Epithelial cell of proximal tubule (primary cell): ENCODE data around the gene OTUB2. TPM values are rescaled to one million over a fixed set of nuclear protein-coding genes. Genes with fewer than 3 reads are reported as not detected.

Source experiments
- DNase-seq: peaks from one replicate; pipeline ENCODE4 v3.0.0-alpha.2; 2011; ENCODE audit warnings: low read depth
- H3K4me3 ChIP-seq: 2 replicates; pipeline ENCODE4 v1.5.1; 2011; ENCODE audit warnings: low read depth, mild to moderate bottlenecking, low read length
- total RNA-seq: library from RNA; depleted of rRNA; stranded (reverse); fragments of >200 nt; gene quantifications from 2 replicates; pipeline ENCODE4 v1.2.3, GENCODE V29; 2015
- TF ChIP-seq, protein P1 (sequence below): conservative IDR thresholded peaks from 2 replicates; pipeline ENCODE4 v1.5.1; 2012; ENCODE audit warnings: low read depth, mild to moderate bottlenecking, low read length

OTUB2 gene
- total RNA-seq, 1 donor from 2014 or later = 5.6 TPM

DNA sequence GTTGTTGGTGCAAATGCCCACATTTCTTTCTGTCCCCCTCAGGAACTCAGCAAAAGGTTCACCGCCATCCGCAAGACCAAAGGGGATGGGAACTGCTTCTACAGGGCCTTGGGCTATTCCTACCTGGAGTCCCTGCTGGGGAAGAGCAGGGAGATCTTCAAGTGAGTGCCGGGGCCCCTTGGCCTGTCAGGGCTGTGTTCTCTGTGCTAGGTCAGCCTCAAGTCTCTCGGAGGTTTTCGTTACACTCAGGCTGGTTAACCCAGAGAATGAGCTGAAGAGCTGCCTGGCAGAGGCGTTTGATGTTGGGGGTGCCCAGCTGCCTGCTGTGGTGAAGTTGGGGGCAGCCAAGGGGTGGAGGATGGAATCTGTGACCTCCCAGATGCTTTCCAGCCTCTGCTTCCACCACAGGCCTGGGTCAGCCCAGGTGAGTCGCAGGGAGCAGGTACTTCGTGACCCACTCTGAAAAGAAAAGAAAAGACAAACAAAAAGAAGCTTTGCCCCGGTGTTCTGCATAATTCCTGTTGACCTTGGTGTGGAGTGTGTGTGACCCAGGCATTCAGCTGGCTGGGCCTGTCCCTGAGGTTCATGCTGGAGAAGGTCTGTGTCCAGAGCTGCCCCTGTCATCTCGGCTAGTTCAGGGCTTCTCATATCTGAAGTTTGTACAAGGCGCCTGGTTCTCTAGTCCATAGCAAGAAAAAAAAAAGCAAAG is 12.9 kb downstream of the OTUB2 start:
- no peak for DNase-seq
- no peak overlapping the region for H3K4me3 ChIP-seq
- TF ChIP-seq, protein P1, sequence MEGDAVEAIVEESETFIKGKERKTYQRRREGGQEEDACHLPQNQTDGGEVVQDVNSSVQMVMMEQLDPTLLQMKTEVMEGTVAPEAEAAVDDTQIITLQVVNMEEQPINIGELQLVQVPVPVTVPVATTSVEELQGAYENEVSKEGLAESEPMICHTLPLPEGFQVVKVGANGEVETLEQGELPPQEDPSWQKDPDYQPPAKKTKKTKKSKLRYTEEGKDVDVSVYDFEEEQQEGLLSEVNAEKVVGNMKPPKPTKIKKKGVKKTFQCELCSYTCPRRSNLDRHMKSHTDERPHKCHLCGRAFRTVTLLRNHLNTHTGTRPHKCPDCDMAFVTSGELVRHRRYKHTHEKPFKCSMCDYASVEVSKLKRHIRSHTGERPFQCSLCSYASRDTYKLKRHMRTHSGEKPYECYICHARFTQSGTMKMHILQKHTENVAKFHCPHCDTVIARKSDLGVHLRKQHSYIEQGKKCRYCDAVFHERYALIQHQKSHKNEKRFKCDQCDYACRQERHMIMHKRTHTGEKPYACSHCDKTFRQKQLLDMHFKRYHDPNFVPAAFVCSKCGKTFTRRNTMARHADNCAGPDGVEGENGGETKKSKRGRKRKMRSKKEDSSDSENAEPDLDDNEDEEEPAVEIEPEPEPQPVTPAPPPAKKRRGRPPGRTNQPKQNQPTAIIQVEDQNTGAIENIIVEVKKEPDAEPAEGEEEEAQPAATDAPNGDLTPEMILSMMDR = no peak

DNA sequence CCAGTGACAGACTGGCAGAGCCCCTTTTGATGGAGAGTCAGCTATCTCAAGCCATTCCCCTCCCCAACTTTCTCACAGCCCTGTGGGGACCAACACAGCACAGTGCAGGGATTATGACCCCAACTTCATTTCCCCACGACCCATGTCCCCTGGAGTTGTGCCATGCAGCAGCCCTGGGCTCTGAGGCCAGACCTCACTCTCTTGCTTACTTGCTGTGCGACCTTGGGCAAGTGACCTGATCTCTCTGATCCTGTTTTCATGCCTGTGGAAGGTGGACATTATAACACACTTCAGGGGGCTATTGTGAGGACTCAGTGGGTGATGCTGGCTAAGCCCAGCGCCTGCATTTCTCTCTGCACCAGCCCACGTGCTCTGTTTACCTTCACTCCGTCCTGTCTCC is 14.1 kb downstream of the OTUB2 start:
- no peak overlapping the region for H3K4me3 ChIP-seq
- no peak for DNase-seq
- TF ChIP-seq, protein P1 = no peak

GRCh38 chr14:94040796-94041195 is 14.7 kb downstream of the OTUB2 start:
- no peak overlapping the region for H3K4me3 ChIP-seq
- TF ChIP-seq, protein P1 = no peak

DNA sequence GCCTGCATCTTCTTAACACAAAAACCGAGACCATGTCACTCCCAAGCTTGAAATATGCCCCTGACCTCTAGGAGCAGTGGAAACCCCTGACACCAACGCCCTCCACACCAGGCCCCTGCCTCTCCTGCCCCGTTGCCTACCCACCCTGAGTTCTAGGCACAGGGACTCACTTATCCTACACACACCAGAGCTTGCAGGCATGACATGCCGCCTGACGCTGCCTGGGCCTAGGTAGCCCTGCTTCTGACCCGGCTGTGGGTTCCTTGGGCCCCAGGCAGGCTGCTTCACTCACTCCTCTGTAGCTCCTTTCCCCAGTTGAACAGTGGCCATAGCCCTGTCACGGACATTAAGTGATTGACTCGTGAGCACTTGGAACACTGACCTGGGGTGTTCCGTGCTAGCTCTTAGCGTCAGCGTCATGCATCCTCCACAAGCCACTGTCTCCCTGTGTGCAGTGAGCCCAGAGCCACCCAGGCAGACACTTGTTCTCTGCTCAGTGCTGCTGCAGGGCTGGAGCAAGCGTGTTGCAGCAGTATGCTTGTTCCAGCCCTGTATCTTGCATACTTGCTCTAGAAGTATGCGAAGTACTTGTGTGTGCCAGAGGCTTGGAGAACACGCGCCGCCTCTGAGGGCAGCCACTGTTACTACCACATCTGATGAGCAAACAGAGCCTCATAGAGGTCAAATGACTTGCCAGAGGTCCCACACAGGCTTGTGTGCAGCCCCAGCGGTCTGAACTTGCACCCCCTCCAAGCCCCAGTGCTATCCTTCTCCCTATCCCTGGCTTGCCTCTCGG is 15.6 kb downstream of the OTUB2 start:
- no peak for DNase-seq
- TF ChIP-seq, protein P1 = no peak

More at GRCh38 chr14:94040796-94041195, 14.7 kb downstream of the OTUB2 start:
- DNase-seq = no peak

DNA sequence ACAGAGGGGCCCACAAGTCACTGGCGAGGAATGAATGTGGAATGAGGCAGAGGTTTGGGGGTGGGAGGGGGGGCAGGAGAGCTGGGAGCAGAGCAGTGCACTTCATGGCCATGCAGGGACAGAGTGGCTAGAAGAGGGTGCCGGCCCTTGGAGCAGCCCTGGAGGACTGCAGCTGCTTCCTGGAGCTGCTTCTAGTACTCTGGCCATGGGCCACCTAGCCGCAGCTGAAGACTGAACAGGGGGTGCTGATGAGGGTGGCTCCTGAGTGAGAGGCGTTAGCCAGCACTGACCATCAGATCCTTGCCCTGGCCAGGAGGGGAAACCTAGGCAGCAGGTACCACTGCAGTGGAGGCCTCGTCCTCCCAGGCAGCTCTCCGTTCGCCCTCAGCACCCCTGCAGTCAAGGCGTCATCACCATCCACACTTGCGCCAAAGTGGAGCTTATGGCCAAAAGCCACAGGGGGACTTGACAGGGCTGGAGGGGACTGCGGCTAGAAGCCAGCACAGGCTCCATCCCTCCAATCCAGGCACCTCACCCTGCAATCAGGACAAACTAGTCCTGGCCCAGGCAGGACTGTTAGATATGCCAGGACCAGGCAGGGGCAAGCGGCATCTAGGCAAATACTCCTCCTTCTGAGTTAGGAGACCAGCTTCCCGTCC is 16.4 kb downstream of the OTUB2 start:
- TF ChIP-seq, protein P1 = no peak
- H3K4me3 ChIP-seq = no peak overlapping the region

More for the DNA sequence above, 15.6 kb downstream of the OTUB2 start:
- H3K4me3 ChIP-seq = no peak overlapping the region

GRCh38 chr14:94043111-94043755 is 17.1 kb downstream of the OTUB2 start:
- H3K4me3 ChIP-seq = no peak overlapping the region
- DNase-seq = no peak
- TF ChIP-seq, protein P1 = no peak

More for the DNA sequence above, 16.4 kb downstream of the OTUB2 start:
- DNase-seq = no peak
